LNCAP (cell line): ENCODE measurements around the gene SCN1B.

ENCODE experiments used
- TF ChIP-seq, protein P1 (sequence below): fragments of 450-650 bp; IDR thresholded peaks from 2 replicates; pipeline ENCODE4 v1.5.1; 2017; ENCODE audit warnings: mild to moderate bottlenecking

The SCN1B gene

DNA sequence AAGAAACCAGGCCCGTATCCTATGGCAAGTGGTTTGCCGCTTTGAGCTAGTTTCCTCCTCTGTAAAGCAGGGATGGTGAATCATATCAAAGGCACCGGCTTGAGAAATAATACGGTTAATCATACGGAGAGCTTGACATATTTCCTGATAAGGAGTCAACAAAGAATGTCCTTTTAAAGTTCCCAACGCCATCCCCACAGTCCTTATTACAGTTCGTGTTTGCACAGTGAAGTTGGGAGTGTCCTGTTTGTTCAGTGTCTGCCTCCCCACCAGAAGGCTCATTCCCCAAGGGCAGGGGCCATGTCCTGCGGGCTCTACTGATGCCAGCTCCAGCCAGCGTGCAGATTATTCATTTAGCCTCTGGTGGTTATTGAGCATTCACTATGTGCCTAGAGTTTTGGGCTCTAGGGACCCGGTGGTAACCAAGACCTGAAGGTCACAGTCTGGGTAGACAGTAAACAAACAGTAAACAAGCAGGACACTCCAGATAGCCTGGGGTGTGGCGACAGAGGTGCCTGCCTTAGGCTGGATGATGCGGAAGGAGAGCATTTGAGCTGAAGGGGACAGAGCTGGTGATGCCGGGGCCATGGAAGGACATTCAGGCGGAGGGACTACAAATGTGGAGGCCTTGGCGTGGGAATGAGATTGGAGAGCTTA is 23.8 kb upstream of the SCN1B start:
- TF ChIP-seq, protein P1, sequence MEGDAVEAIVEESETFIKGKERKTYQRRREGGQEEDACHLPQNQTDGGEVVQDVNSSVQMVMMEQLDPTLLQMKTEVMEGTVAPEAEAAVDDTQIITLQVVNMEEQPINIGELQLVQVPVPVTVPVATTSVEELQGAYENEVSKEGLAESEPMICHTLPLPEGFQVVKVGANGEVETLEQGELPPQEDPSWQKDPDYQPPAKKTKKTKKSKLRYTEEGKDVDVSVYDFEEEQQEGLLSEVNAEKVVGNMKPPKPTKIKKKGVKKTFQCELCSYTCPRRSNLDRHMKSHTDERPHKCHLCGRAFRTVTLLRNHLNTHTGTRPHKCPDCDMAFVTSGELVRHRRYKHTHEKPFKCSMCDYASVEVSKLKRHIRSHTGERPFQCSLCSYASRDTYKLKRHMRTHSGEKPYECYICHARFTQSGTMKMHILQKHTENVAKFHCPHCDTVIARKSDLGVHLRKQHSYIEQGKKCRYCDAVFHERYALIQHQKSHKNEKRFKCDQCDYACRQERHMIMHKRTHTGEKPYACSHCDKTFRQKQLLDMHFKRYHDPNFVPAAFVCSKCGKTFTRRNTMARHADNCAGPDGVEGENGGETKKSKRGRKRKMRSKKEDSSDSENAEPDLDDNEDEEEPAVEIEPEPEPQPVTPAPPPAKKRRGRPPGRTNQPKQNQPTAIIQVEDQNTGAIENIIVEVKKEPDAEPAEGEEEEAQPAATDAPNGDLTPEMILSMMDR: no peak

DNA sequence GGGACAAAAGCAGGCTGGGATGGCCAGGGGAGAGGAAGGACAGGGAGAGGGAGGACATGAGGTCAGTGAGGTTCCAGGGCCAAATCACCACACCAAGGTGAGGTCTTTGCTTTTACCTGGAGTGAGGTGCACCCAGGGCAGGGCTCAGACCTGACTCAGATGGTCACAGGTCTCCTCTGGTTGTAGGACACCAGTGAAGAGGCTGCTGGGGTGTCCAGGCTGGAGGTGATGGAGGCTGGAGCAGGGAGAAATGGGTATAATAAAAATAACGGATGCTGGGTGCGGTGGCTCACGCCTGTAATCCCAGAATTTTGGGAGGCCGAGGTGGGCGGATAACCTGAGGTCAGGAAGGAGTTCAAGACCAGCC is 23.3 kb upstream of the SCN1B start:
- TF ChIP-seq, protein P1: no peak

DNA sequence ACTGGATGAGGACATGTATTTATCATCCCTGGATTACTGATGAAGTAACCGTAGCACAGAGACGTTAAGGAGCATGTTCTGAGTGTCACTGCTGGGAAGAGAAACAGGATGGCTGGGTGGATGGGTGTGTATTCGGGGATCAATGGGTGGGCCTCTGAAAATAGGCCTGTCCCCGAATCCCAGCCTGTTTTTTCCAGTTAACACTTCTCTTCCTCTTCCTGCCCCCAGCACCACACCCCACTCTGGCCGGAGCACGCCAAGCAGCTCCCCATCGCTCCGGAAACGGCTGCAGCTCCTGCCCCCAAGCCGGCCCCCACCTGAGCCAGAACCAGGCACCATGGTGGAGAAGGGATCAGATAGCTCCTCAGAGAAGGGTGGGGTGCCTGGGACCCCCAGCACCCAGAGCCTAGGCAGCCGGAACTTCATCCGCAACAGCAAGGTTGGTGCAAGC is 21.4 kb upstream of the SCN1B start:
- TF ChIP-seq, protein P1: no peak

DNA sequence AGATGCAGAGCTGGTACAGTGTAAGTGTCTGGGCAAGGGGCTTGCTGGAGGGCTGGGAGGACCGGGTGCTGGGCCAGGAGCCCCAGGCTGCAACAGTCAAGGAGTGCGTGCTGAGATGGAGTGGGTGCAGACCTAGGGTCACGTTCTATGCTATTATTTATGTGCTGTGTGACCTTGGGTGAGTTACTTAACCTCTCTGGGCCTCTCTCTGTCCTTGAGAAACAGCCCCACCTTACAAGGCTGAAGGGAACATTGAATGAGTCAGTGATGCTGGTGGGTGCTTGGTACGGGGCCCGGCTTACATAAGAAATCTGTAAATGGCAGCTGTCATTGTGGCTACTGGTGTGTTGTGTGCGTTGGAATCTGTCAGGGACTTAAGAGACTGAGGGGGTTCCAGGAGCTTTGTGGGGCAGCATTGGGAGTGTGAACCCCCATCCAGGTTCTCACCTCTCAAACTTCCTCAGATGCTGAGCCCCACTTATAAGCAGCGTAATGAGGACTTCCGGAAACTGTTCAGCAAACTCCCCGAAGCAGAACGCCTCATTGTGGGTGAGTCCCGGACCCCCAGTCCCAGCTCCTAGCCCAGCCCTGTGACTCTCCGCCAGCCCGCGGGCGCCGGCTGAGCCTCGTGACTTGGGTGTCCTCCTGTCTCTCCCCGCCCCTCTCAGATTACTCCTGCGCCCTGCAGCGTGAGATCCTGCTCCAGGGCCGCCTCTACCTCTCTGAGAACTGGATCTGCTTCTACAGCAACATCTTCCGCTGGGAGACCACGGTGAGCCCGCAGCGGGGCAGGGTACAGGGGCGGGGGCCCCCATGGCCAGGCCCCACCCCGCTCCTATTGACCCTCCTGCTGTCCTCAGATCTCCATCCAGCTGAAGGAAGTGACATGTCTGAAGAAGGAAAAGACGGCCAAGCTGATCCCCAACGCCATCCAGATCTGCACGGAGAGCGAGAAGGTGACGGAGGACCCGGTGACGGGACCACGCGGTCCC is 20.6 kb upstream of the SCN1B start:
- TF ChIP-seq, protein P1: no peak

DNA sequence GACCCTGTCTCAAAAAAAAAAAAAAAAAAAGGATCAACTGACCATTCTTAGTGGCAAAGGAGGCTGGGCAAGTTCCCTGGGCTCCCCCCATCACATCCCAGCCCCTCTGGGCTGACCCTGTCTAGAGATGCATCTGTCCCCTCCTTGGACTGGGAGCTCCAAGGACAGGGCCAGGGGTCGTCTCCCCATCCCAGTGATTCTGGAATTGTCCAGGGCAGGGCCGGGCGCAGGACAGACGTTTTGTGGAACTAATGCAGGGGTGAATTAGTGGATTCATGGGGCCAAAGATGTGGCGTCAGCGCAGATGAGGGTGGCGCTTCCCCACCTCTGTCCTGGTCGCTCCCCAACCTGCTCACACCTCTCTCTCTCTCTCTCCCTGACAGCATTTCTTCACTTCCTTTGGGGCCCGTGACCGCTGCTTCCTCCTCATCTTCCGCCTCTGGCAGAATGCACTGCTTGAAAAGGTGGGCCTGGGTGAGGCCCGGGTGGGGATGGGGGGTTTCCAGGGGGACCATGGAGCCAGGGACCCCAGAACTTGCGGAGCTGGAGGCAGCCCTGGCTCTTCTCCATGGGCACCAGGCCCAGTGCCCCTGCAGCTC is 19.1 kb upstream of the SCN1B start:
- TF ChIP-seq, protein P1: no peak

DNA sequence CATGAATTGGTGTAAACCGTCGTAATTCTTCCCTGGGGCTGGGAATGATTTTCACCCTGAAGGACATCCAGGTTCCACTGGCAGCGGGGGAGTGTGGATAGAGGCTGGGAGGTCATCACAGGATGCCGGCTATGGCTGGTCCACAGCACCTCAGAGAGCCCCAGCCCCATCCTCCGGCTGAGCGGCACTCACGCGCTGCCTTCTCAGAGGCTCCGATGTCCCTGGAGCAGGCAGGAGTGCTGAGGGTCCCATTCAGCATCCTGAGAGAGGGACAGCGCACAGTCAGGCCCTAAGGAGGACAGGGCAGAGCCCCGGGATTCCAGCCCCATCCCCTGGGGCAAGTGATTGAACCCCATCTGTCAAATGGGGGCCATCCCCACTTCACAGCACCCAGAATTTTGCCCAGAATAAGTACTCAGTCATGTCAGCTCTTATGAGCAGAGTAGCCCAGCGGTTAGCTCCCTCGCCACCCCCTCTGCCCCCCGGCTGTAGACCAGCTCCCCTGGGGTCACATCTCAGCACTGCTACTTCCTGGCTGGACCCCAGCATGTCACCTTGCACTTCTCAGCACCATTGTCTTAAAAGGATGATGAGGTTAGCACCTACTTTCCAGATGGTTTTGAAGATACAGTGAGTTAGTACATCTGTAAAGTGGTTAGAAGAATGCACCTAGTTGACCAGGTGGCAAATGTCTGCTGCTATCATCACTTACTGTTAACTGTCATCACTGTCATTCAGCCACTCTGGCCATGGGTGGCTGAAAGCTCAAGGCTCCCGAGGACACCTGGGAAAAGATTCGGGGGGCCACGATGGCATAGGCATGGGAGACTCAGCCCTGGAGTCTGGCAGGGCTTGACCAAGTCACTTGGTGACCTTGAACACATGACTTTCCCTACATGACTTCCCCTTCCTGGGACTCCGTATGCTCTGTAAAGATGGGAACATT is 18.3 kb upstream of the SCN1B start:
- TF ChIP-seq, protein P1: no peak
